D721Med (cell line): Measurements from ENCODE around the gene EHMT1.

ENCODE experiments used
- DNase-seq: peaks from one replicate; pipeline ENCODE4 v3.0.0; 2011; ENCODE audit warnings: low spot score; ENCODE audit not compliant: insufficient read length
- FAIRE-seq: peaks from 2 replicates; lab custom pipeline; 2011; peaks lifted over from hg19 to GRCh38; lab: Jason Lieb, UNC
- TF ChIP-seq, protein P1 (sequence below): IDR thresholded peaks from 2 replicates; pipeline ENCODE4 v1.5.1; 2012; ENCODE audit warnings: mild to moderate bottlenecking, control low read depth; ENCODE audit not compliant: insufficient read depth; ENCODE audit errors: missing control alignments

EHMT1 gene

DNA sequence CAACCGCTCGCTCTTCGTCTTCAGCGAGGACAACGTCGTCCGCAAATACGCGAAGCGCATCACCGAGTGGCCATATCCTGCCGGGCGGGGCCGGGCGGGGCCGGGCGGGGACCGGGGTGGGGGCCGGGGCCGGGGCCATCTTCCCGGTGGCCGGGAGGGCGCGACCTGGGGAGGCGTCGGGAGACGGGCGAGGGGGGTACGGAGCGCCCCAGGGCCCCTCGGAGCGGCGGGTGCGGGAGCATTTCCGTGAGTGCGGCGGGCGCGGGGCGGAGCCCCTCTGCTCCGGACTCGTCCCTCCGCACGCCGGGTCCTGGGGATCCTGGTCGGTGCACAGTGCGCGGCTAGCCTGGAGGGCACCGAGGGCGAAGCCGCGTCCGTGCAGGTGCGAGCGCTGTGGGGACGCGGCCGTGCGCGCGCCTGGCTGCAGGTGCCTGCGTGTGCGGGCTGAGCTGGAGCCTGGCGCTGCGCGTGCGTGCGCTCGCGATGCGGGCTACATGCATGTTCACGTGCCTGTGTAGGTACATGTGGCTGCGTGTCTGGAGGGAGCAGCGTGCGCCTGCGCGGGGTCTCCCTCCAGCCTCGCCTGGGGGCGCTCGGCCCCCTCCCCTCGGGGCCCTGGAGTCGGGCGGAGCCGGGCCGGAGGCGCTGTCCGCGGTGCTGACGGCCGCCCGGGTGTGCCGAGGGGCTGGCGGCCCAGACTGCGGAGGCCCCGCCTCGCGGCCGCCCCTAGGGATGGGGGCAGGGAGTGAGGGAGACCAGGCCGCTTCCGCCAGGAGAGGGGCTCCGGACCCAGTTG is 259.5 kb downstream of the EHMT1 start:
- DNase-seq (peak; percentile 54), FAIRE-seq (no peak)
- TF ChIP-seq, protein P1, sequence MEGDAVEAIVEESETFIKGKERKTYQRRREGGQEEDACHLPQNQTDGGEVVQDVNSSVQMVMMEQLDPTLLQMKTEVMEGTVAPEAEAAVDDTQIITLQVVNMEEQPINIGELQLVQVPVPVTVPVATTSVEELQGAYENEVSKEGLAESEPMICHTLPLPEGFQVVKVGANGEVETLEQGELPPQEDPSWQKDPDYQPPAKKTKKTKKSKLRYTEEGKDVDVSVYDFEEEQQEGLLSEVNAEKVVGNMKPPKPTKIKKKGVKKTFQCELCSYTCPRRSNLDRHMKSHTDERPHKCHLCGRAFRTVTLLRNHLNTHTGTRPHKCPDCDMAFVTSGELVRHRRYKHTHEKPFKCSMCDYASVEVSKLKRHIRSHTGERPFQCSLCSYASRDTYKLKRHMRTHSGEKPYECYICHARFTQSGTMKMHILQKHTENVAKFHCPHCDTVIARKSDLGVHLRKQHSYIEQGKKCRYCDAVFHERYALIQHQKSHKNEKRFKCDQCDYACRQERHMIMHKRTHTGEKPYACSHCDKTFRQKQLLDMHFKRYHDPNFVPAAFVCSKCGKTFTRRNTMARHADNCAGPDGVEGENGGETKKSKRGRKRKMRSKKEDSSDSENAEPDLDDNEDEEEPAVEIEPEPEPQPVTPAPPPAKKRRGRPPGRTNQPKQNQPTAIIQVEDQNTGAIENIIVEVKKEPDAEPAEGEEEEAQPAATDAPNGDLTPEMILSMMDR: no peak

DNA sequence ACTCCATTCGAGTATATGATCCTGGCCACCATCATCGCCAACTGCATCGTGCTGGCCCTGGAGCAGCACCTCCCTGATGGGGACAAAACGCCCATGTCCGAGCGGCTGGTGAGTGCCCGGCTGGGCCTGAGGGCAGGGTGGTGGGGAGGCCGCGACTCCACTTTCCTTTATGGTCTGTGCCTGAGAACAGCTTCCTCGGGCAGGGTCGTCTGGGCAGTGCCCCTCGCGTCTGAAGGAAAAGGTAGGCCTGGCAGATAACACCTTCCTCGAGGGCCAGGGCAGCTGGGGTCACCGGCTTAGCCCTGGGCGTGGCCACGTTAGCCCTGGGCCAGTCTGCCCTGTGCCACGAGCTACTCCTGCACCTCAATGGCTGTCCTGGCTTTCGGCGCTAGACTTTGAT is 260.2 kb downstream of the EHMT1 start:
- FAIRE-seq (no peak), DNase-seq (no peak)
- TF ChIP-seq, protein P1: no peak

DNA sequence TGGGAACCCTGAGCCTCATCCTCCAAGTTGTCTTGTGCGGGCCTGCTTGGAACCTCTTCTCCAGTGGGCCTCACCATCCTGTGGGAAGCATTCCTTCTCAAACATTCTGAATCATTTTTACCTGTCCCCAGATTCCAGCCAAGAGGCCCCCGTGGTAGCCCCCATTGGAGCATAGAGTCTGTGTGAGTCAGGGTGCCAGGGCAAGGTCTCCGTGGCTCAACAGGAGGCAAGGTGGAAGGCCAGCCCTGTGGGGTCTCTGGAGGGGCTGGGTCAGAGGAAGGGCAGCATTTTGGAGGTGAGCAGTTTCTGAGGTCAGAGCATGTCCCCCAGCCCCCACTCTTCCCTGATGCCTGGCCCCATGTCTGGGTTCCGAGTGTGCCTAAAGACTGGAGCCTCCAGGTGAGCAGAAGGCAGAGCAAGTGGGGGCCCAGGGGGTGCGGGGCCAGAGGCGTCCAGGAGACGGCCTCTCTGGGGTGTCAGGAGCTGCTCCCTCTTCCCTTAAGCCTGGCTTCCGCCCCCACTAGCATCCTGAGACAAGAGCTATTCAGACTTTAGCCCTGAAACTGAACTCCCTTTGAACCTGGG is 260.9 kb downstream of the EHMT1 start:
- DNase-seq: no peak
- FAIRE-seq: no peak
- TF ChIP-seq, protein P1: no peak

DNA sequence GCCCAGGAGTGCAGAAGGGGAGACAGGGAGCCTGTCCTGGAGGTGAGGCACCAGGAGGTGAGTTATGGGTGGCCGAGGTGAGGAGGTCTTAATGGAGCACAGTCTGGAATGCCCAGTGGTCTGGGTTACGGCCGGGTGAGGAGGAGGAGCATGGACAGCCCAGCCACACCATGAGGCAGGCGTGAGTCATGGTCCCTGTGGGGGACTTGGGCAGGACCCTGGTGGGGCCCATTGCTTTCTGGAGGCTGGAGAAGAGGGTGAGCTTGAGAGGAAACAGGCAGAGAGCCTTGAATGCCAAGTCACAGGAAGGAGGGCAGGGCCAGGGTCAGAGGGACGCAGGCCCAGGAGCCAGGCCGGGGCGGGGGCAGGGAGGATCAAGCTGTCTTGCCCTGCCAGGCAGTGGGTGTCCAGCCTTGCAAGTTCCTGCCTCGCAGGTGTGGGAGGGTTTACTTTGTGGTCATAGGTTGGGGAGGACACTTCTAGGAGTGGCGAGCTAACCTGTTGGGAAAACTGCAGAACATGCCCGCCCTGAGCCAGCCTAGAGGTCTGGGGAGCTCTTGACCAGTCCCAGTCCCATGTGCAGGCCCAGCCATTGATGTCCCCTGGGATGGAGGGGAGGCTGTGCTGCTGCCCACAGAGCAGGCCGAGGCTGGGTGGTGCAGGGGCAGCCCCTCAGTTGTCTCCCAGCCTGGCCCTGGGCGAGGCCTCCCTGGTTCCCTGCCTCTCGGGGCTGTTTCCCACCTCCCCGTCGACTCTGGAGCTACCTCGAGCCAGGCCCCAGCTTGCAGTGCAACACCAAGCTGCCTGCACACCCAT is 261.6 kb downstream of the EHMT1 start:
- DNase-seq (no peak), FAIRE-seq (no peak)
- TF ChIP-seq, protein P1: no peak

- TF ChIP-seq, protein P1: no peak
- DNase-seq (no peak), FAIRE-seq (no peak)
Measured at GRCh38 chr9:137880976-137881530, 262.2 kb downstream of the EHMT1 start.

DNA sequence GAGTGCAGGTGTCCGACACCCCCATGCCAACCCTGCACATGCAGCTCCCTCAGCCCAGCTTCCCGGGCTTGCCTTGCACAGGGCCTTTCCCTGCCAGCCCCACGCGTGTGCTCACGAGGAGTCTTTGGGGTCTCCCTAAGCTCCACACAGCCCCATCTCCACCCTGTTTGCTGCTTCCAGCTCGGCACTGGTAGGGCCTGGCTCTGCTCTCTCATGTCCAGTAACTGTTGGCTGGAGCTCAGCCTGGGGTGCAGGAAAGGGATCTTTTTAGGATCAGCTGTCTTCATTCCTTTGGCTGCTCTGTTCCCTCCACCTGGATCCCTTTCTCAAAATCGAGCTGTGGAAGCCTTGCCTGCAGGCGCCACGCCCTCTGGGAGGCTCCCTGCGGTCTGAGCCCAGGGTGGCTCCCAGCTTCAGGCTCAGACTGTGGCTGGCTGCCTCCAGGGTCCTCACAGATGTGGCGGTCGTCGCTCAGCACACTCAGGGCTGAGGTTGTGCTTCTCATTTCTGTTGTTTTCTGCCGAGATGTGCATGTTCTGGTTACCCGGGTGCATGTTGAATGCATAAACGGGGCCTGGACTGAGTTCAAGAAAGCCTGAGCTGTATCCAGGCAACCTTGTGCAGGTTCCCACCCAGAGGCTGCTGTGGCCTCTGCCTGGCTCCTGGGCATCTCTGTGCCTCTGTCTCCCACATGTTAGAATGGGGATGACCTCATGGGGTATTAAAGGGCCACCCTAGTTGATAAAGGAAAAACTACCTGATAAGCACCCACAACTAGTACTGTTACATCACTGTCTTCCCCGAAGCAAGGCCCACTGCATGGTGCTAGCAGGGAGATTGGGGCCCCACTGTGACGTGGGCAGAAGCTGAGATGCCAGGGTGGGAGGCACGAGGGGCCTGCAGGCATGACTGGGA is 263.0 kb downstream of the EHMT1 start:
- no peak for DNase-seq
- no peak for FAIRE-seq
- TF ChIP-seq, protein P1: no peak
